Inflammatory macrophage (primary cell): ENCODE measurements around the gene SLC16A11.
"Not testable (repeated sequence)": the region's sequence is repeated elsewhere in the genome, so short reads cannot be mapped to it uniquely, and the experiment has no call there.

Source experiments
- DNase-seq, 2 donors: peaks; one replicate each; pipeline ENCODE4 v3.0.0-alpha.2; 2020 to 2022
- total RNA-seq, 18 experiments: gene quantifications; one replicate each; lab custom pipeline; 2026; ENCODE audit warnings: mixed read lengths in 6 of 18, inconsistent platforms in 2 of 18; lab: John Stamatoyannopoulos, UW

SLC16A11 gene, protein sequence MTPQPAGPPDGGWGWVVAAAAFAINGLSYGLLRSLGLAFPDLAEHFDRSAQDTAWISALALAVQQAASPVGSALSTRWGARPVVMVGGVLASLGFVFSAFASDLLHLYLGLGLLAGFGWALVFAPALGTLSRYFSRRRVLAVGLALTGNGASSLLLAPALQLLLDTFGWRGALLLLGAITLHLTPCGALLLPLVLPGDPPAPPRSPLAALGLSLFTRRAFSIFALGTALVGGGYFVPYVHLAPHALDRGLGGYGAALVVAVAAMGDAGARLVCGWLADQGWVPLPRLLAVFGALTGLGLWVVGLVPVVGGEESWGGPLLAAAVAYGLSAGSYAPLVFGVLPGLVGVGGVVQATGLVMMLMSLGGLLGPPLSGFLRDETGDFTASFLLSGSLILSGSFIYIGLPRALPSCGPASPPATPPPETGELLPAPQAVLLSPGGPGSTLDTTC
- total RNA-seq: 0 to 0.17 (median 0) reads per million in 18 experiments

DNA sequence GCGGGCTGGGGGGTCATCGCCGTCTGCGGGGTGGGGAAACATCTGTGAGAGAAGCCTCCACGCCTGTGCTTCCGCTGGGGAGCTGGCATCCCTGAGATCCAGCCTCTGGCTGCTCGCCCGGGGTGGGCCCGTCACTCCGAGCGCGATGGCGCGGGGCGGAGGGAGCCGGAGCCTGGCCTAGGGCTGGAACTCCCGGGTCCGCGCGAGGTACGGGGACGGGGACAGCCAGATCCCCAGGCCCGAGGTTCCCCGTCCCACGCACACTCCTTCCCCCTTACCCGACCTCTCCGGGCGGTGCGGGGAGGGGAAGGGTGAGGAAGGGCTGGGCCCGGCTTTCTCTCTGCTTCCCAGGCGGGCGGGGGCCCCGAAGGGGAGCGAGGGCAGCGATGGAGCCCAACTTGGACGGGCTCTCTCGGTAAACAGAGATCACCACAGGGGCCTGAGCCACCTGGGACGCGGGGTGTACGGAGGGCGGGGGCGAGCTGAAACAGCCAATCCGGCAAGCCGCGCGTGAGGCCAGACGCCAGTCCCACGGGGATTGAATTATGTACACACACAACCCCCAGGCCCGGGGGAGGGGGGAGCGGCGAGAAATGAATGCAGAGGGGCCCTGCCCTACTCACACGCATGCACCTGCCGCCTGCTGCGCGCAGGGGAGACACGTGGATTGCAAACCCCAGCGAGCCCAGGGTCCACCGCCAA, at the start of gene SLC16A11:
TSS of gene SLC16A11 (minus strand) at position 596 of the 702 bp plus-strand sequence. CDS start at position 17, 579 bp downstream.
- no peak for DNase-seq

DNA sequence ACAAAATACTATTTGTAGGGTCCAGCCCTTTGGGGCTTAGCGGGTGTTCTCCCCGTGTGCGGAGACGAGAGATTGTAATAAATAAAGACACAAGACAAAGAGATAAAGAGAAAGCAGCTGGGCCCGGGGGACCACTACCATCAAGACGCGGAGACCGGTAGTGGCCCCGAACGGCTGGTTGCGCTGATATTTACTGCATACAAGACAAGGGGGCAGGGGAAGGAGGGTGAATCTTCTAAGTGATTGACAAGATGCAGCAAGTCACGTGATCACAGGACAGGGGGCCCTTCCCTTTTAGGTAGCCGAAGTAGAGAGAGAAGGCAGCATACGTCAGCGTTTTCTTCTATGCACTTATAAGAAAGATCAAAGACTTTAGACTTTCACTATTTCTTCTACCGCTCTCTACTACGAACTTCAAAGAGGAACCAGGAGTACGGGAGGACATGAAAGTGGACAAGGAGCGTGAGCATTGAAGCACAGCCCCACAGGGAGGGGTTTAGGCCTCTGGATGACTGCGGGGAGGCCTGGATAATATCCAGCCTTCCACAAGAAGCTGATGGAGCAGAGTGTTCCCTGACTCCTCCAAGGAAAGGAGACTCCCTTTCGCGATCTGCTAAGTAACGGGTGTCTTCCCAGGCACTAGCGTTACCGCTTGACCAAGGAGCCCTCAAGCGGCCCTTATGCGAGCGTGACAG, 47.6 kb upstream of the SLC16A11 start:
- DNase-seq: not testable (repeated sequence)

DNA sequence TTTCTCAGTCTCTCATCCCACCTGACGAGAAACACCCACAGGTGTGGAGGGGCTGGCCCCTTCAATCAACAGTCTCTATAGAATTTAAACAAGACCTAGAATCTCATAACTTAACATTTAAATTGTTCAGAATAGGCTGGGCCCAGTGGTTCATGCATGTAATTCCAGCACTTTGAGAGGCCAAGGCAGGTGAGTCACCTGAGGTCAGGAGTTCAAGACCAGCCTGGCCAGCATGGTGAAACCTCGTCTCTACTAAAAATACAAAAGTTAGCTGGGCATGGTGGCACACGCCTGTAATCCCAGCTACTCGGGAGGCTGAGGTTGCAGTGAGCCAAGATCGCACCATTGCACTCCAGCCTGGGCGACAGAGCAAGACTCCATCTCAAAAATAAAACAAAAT, 45.7 kb upstream of the SLC16A11 start:
- not testable (repeated sequence) for DNase-seq

DNA sequence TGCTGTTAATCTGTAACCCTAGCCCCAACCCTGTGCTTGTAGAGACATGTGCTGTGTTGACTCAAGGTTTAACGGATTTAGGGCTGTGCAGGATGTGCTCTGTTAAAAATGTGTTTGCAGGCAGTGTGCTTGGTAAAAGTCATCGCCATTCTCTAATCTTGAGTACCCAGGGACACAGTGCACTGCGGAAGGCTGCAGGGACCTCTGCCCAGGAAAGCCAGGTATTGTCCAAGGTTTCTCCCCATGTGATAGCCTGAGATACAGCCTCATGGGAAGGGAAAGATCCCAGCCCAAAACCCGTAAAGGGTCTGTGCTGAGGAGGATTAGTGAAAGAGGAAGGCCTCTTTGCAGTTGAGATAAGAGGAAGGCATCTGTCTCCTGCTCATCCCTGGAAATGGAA, 44.5 kb upstream of the SLC16A11 start:
- not testable (repeated sequence) for DNase-seq

DNA sequence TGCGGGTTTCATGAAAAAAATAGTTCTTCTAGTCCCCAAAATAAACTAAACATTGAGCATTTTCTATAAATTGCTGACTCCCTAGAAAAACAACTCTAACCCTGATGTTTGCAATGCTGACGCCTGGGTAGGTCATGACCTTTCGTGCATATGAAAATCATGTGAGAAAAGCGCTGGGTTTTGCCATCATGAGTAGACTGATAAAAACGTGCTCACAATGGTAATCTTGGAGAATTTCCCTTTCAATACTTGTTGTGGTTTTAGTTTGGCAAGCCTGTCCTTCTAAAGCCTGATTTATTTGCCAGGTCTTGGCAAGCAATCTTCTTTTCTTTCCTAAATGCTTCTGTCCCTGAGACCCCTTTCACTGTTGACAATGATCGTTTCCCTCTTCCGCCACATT, 40.2 kb upstream of the SLC16A11 start:
- DNase-seq: peak; percentile 44 to 55

DNA sequence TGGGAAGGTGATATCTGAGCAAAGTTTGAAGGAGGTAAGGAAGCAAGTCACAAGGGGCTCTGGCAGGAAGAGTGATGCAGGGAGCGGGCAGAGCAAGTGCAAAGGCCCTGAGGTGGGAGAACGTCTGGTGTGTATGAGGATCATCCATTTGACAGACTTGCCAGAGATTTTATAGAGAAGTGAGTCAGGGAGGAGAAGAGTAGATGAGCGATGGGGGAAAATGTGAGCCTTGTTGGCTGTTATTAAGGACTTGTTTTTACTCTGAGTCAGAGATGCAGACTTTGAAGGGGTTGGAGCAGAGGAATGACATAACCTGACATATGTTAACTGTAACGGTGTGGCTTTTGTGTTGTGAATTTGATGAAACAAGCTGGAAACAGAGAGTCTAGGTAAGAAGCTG, 39.7 kb upstream of the SLC16A11 start:
- DNase-seq: no peak

DNA sequence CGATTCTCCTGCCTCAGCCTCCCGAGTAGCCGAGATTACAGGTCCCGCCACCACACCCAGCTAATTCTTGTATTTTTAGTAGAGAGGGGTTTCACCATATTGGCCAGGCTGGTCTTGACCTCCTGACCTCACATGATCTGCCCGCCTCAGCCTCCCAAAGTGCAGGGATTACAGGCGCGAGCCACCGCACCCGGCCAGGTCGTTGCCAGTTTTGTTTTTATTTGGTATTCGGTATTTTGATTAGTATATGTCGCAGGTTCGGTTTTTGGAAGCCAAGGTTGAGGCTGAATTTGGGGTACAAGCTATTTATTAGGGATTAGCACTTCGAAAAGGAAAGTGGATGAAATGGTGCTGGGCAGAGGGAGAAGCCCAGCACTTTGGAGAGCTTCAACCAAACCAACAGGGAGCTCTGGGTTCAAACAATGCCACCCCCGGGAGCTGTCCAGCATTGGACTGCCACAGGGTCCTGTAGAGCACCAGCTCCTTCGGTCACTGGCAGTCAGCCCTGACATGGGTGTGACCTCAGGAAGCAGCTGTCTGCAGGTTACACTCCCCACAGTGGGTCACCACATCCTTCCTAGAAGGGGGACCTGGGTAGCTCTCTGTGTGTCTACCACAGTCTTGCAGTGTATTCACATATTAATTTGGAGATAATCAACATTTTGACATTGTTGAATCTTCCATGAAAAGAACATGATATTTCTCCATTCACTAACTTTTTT, 37.6 kb upstream of the SLC16A11 start:
- no peak for DNase-seq

DNA sequence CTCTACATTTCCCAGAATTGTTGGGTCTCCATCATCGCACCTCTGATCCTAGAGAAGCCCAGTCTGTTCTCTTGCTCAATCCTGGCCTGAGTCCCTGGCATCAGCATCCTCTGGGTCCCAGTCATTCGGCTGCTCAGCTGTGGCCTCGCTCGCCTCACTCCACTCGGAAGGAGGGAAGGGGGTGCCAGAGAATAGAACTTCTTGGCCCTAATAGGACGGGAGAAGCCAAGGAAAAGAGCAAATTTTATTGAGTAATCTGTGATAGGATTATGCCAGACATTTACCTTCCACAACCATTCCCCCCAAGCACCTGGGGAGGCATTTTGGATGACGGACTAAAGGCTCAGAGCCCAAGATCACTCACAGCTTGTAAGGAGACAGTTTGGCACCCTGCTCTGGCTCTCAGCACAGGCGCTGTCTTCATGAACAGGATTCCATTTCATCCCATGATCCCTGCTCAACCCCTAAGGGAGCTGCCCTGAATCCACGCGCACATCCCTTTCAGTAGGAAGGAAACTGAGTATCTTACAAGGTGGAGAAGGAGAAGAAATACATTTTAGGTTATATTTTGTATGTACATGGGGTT, 36.7 kb upstream of the SLC16A11 start:
- no peak for DNase-seq

DNA sequence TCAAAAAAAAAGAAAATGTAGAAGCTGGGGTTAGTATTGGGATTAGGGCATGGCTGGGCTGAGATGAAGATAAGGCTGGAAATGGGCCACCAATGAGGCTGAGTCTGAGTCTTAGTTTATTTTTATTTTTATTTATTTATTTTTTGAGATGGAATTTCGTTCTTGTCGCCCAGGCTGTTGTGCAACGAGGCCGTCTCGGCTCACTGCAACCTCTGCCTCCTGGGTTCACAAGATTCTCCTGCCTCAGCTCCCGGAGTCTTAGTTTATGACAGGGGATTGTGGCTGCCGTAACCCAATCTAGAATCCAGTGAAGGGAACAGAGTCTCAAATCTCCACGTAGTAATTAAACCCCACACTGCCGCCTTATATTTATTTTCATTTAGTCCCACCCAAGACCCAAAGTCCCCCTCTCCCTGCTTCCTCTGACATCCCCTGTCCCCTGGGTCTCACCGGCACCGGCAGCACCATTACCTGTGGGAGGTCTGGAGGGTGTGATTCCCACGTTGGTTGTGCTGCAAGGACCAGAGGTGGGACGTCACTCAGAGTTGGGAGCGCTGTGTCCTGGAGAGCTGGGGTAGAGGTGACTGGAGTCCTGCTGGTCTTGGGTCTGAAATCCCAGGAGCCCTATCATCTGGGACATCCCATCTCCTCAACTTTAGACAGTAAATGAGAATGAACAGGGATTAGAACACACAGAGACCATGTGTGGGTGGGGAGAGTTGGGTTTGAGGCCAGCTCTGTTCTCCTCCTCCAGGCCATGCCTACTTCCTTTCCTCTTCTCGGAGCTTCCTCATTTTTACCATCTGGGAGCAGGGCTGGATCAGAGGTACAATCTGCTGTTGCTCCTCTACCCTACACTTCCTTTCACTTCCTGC, 35.9 kb upstream of the SLC16A11 start, which contains the start of gene CLEC10A:
TSS of gene CLEC10A (minus strand) at position 671 of the 875 bp plus-strand sequence. CDS start 1,439 bp downstream, outside the sequence.
- peak; percentile 67 to 79 for DNase-seq

DNA sequence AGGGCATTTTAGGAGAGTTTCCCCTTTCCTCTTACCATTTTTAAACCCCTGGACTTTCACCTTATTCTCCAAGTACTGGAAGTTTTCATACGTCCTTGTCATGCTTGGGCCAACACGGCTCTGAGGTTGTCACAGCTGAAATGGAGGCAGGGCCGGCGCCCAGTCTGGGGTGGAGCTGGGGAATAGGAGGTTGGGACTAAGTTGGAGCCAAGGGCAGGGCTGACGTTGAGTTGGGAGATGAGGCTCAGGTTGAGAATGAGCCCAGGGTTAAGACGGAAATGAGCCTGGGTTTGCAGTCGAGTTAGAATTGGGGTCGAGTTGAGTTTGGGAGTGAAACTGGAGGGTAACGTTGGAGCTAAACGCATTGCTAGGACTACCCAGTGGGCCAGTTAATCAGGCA, 34.8 kb upstream of the SLC16A11 start:
- DNase-seq: no peak

DNA sequence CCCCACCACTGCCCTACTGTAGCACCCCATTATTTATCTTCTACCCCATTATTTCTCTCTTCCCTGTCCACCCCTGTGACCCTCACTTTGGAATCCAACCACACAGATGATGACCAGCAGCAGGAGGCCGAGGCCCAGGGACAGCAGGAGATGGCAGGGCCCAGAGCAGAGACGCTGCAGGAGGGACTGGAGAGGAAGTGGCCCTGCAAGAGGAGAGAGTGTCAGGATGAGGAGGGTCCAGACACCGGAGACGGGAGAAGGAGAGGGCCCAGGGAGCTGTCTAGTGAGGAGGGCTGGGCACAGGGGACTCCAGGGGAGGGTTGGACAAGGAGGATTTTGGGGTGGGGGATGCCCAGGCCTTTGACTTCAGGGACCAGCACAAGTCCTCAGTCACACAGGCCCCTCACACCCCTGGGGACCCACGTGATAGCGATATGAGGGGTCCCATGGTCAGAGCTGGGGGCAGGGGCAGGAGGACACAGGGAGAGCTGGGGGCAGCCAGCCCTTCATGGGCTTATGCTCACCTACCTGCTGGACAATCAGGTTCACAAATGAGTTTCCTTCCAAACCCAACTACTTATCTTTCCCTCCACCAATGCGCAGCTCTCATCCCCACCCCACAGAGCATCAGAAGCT, 34.1 kb upstream of the SLC16A11 start:
- DNase-seq: no peak

DNA sequence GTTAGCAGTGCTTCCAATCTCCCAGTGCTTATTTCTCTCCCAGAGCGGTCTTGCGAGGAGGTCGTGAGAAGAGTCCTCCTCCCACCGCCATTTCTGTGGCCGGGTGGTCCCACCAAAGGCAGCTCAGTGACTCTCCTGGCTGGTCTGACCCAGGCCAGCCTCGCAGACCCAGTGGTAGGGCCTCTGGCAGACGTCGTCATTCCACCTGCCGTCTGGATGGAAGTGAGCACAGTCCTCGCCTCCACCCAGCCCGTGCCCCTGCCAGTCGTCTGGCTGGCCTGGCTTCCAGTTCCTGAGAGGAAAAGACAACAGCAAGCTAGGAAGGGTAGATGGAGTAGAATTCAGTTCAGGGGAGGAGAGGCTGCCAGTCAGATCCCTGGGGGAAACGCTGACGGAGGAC, 31.0 kb upstream of the SLC16A11 start:
- DNase-seq: no peak

DNA sequence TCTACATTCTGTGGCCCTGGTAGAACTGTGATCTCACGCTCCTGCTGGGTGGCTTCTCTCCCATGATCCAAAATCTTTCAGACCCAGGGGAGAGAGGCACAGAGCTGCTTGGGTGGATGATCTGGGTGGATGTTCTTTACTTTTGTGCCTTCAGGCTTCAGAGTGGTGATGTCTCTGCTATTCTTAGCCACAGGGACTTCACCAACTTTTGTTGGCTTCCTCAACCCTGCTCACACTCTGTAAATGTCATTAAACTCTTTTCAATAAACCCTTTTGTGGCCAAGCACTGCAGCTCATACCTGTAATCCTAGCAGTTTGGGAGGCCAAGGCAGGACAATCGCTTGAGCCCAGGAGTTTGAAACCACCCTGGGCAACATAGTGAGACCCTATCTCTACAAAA, 28.5 kb upstream of the SLC16A11 start:
- DNase-seq: no peak

DNA sequence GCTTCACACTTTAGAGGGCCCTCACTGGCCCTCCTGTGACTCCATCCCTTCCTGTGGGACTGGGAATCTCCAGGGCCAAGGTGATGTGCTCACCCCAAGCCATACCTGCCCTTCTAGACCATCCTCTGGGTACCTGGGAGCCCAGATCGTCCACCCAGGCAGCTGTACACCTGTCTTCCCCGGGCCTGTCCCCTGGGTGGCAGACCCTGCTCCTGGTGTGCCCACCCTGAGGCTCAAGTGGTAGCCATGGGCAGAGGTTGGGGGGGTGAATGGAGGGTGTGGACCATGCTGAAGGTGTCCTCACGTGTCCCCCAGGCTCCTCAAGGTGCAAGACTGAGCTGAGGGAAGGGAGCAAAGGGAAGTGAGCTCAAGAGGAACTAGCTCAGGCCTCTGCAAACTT, 26.8 kb upstream of the SLC16A11 start:
- DNase-seq: no peak

DNA sequence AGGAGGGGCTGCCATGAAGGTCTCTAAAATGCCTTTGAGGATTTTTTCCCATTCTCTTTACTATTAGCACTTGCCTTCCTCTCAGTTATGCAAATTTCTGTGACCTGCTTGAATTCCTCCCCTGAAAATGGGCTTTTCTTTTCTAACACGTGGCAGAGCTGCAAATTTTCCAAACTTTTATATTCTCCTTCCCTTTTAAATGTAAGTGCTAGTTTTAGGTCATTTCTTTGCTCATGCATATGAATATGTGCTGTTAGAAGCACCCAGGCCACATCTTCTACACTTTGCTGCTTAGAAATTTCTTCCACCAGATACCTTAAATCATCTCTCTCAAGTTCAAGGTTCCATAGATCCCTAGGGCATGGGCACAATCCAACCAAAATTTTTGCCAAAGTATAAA, 24.4 kb upstream of the SLC16A11 start:
- no peak for DNase-seq

DNA sequence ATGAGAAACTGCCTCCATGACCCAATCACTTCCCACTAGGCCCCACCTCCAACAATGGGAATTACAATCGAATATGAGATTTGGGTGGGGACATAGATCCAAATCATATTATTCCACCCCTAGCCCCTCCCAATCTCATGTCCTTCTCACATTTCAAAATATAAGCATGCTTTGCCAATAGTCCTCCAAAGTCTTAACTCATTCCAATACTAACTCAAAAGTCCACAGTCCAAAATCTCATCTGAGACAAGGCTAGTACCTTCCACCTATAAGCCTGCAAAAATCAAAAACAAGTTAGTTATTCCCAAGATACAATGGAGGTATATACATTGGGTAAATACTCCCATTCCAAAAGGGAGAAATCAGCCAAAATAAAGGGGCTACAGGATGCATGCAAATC, 23.3 kb upstream of the SLC16A11 start:
- DNase-seq: no peak

DNA sequence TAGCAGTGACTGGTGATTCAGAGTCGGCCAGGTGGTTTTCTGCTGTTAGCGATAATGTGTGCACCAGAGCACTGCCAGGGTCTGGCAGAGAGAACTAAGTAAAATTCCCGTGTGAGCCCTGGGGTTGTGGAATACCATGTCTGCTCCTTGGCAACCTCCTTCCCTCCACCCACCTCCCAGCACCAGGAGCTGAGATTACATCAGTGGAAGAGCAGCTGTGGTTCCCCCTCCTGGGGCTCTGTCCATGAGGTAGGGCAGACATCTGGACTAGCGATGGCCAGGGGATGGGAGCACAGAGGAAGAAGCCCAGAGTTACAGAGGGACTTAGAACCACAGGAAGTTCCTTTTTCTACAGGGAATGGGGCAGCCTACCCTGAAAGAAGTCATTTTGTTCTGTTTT, 20.4 kb upstream of the SLC16A11 start:
- peak in 1 of 2 donors; percentile 31 for DNase-seq

DNA sequence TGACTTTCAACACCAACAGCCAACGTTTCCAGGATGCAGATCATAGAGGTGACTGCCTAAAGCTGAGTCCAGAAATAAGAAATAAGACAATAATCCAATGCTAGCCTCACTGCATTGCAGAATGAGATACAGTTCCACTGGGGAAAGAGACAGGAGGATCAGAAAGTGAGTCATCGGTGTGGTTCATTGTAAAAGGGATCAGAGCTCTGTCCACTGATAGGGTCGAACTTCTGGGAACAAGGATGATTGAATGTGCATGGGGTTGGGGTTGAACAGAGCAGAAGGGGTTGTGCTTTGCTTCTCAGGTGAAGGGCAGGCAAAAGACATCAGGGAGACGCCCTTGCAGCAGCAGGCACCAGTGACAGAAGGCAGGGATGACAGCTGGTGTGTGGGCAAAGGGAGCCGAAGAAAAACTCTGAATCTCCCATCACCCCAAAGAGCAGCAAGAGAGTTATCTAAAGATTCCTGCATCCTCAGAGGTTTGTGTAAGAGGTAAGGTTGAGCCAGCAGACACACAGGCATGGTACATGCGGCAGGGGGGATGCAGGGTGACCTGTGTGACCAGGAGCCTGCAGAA, 19.7 kb upstream of the SLC16A11 start:
- DNase-seq: no peak

DNA sequence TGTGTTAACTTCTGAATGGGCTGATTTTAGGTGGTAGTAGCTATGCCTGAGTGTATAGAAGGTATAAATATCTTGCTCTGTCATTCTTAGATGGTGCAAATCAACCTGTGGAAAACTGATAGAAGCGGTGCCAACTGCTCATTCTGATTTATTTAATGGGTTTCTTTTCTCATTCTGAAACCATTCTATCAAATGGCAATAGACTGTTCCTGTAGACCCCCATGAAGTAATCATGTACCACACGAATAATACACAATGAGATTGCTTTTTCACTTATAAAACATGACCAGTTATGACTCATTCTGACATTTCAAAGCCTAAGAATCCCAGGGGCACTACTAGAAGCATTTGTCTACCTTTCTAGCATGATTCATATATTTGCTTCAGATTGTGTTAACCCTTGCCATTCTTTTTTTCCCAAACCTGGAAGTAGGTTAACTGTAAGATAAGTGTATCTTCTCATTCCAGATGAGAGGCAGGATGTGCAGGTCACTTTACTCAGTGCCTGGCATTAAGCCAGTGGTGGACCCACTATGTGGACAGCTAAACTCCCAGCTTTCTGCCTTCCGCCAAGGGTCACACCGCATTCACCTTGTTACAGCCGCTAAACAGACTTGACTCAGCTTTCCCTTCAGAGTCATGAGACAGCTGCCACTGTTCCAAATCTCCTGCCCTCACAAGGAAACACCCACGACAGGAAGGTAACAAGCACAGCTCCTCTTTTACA, 16.4 kb upstream of the SLC16A11 start:
- DNase-seq: peak; percentile 30 to 50
